NCI-H345 treated with DMSO at 0.1 percent for 48 hours (cell line): ENCODE results near the gene ASCC3.
"Not testable (repeated sequence)": the region's sequence is repeated elsewhere in the genome, so short reads cannot be mapped to it uniquely, and the experiment has no call there.

Experiments used
- DNase-seq: peaks from one replicate; lab custom pipeline; 2025; ENCODE audit not compliant: unreplicated experiment; lab: John Stamatoyannopoulos, UW

The ASCC3 gene

GRCh38 chr6:100803264-100804045 is 77.7 kb downstream of the ASCC3 start:
- no peak for DNase-seq

GRCh38 chr6:100801036-100801435 is 80.1 kb downstream of the ASCC3 start:
- no peak for DNase-seq

GRCh38 chr6:100796049-100796823 is 84.9 kb downstream of the ASCC3 start:
- DNase-seq = no peak

GRCh38 chr6:100790084-100790483 is 91.0 kb downstream of the ASCC3 start:
- DNase-seq = no peak

- DNase-seq = no peak
Measured at GRCh38 chr6:100785982-100786381, 95.1 kb downstream of the ASCC3 start.

GRCh38 chr6:100780648-100781047 is 100.5 kb downstream of the ASCC3 start:
- no peak for DNase-seq

- no peak for DNase-seq
Measured at GRCh38 chr6:100775667-100776066, 105.5 kb downstream of the ASCC3 start.

GRCh38 chr6:100774681-100775080 is 106.4 kb downstream of the ASCC3 start:
- no peak for DNase-seq

GRCh38 chr6:100768816-100769351 is 112.2 kb downstream of the ASCC3 start:
- no peak for DNase-seq

GRCh38 chr6:100763617-100764241 is 117.4 kb downstream of the ASCC3 start:
- DNase-seq = no peak

- no peak for DNase-seq
Measured at GRCh38 chr6:100761841-100762240, 119.3 kb downstream of the ASCC3 start.

GRCh38 chr6:100758386-100758785 is 122.7 kb downstream of the ASCC3 start:
- not testable (repeated sequence) for DNase-seq

GRCh38 chr6:100753421-100753820 is 127.7 kb downstream of the ASCC3 start:
- no peak for DNase-seq

- no peak for DNase-seq
Measured at GRCh38 chr6:100751590-100751989, 129.5 kb downstream of the ASCC3 start.

- DNase-seq = no peak
Measured at GRCh38 chr6:100745419-100746041, 135.6 kb downstream of the ASCC3 start.

- DNase-seq = no peak
Measured at GRCh38 chr6:100740439-100740838, 140.7 kb downstream of the ASCC3 start.

- DNase-seq = not testable (repeated sequence)
Measured at GRCh38 chr6:100737720-100738119, 143.4 kb downstream of the ASCC3 start.

- no peak for DNase-seq
Measured at GRCh38 chr6:100731411-100731810, 149.7 kb downstream of the ASCC3 start.

GRCh38 chr6:100730001-100730980 is 150.8 kb downstream of the ASCC3 start:
- DNase-seq = no peak

- no peak for DNase-seq
Measured at GRCh38 chr6:100726666-100727065, 154.5 kb downstream of the ASCC3 start.
